ENCODE measurements around the gene LAGE3.
"Not testable (repeated sequence)": the region's sequence is repeated elsewhere in the genome, so short reads cannot be mapped to it uniquely, and the experiment has no call there.

GRCh38 chrX:154496591-154497137, 17.6 kb upstream of the LAGE3 start:
- not testable (repeated sequence) for TF ChIP-seq CTCF (IDR thresholded peaks at IDR 0.05 in 8 of 11, conservative IDR thresholded peaks at IDR 0.05 in 3 of 11); POLR2AphosphoS5 (IDR thresholded peaks at IDR 0.05)

Measured in spleen (tissue), 7 donors.